ENCODE results near the gene CDYL2. TPM values are rescaled to one million over a fixed set of nuclear protein-coding genes. Genes with fewer than 3 reads are reported as not detected.

The CDYL2 gene
- 2.5 and 15.1 TPM in 2 replicates for total RNA-seq (2014; rRNA removed; shearing (Covaris generic))

GRCh38 chr16:80804526-80805383, at the start of gene CDYL2:
TSS of gene CDYL2 (minus strand) at chr16:80804598. CDS start at chr16:80804173, 425 bp downstream.
- H3K27me3 ChIP-seq (replicated peaks) = peaks cover 27% of the 10 kb centered on the region; the same call in 1 of the 2 replicates
- no peak within 1 kb of the TSS for H3K27ac ChIP-seq
- no peaks in the 10 kb centered on the region for H3K9me3 ChIP-seq (replicated peaks)
- no peaks in the 10 kb centered on the region for H3K36me3 ChIP-seq
- H3K4me1 ChIP-seq (replicated peaks) = peaks cover 7% of the 10 kb centered on the region; the same call in 1 of the 2 replicates
- no peak for DNase-seq (ENCODE audit: low read depth in 1 of 2, low spot score in 2 of 2)
- peak within 1 kb of the TSS; percentile 56 for H3K4me3 ChIP-seq

- no peak for DNase-seq (ENCODE audit: low read depth in 1 of 2, low spot score in 2 of 2)
These were observed 48.0 kb upstream of the CDYL2 start for GRCh38 chr16:80852261-80852872.

GRCh38 chr16:80851831-80852230, 47.4 kb upstream of the CDYL2 start:
- Histone ChIP-seq H3K4me1 (replicated peaks) (no peaks in the 10 kb centered on the region), H3K27ac (no peak overlapping the region), H3K4me3 (no peak overlapping the region), H3K9me3 (replicated peaks) (no peaks in the 10 kb centered on the region), H3K27me3 (replicated peaks) (no peaks in the 10 kb centered on the region), H3K36me3 (no peaks in the 10 kb centered on the region)
- no peak for DNase-seq (ENCODE audit: low read depth in 1 of 2, low spot score in 2 of 2)

More at GRCh38 chr16:80852261-80852872, 48.0 kb upstream of the CDYL2 start:
- no peaks in the 10 kb centered on the region for H3K36me3 ChIP-seq
- H3K4me1 ChIP-seq (replicated peaks) = no peaks in the 10 kb centered on the region
- no peak overlapping the region for H3K4me3 ChIP-seq
- no peaks in the 10 kb centered on the region for H3K27me3 ChIP-seq (replicated peaks)
- H3K9me3 ChIP-seq (replicated peaks) = no peaks in the 10 kb centered on the region
- H3K27ac ChIP-seq = no peak overlapping the region

- H3K9me3 ChIP-seq (replicated peaks) = no peaks in the 10 kb centered on the region
- H3K27ac ChIP-seq = no peak overlapping the region
- no peak for DNase-seq (ENCODE audit: low read depth in 1 of 2, low spot score in 2 of 2)
- H3K4me3 ChIP-seq = no peak overlapping the region
- H3K36me3 ChIP-seq = no peaks in the 10 kb centered on the region
- no peaks in the 10 kb centered on the region for H3K4me1 ChIP-seq (replicated peaks)
- no peaks in the 10 kb centered on the region for H3K27me3 ChIP-seq (replicated peaks)
These were observed 46.4 kb upstream of the CDYL2 start for GRCh38 chr16:80850757-80851156.

- H3K4me3 ChIP-seq = no peak overlapping the region
- no peaks in the 10 kb centered on the region for H3K36me3 ChIP-seq
- no peak for DNase-seq (ENCODE audit: low read depth in 1 of 2, low spot score in 2 of 2)
- H3K9me3 ChIP-seq (replicated peaks) = no peaks in the 10 kb centered on the region
- no peaks in the 10 kb centered on the region for H3K4me1 ChIP-seq (replicated peaks)
- H3K27me3 ChIP-seq (replicated peaks) = no peaks in the 10 kb centered on the region
- H3K27ac ChIP-seq = no peak overlapping the region
These were observed 44.5 kb upstream of the CDYL2 start for GRCh38 chr16:80848862-80849261.

- no peaks in the 10 kb centered on the region for H3K9me3 ChIP-seq (replicated peaks)
- H3K27me3 ChIP-seq (replicated peaks) = no peaks in the 10 kb centered on the region
- H3K4me1 ChIP-seq (replicated peaks) = no peaks in the 10 kb centered on the region
- no peak overlapping the region for H3K4me3 ChIP-seq
- H3K27ac ChIP-seq = no peak overlapping the region
- H3K36me3 ChIP-seq = no peaks in the 10 kb centered on the region
- DNase-seq (ENCODE audit: low read depth in 1 of 2, low spot score in 2 of 2) = no peak
These were observed 42.3 kb upstream of the CDYL2 start for GRCh38 chr16:80846680-80847079.

- H3K27me3 ChIP-seq (replicated peaks) = no peaks in the 10 kb centered on the region
- no peak overlapping the region for H3K4me3 ChIP-seq
- H3K9me3 ChIP-seq (replicated peaks) = no peaks in the 10 kb centered on the region
- no peaks in the 10 kb centered on the region for H3K36me3 ChIP-seq
- H3K27ac ChIP-seq = no peak overlapping the region
- H3K4me1 ChIP-seq (replicated peaks) = no peaks in the 10 kb centered on the region
- no peak for DNase-seq (ENCODE audit: low read depth in 1 of 2, low spot score in 2 of 2)
These were observed 41.9 kb upstream of the CDYL2 start for GRCh38 chr16:80846275-80846674.

- no peak for DNase-seq (ENCODE audit: low read depth in 1 of 2, low spot score in 2 of 2)
- no peaks in the 10 kb centered on the region for H3K4me1 ChIP-seq (replicated peaks)
- H3K27ac ChIP-seq = no peak overlapping the region
- H3K27me3 ChIP-seq (replicated peaks) = no peaks in the 10 kb centered on the region
- H3K4me3 ChIP-seq = no peak overlapping the region
- H3K9me3 ChIP-seq (replicated peaks) = no peaks in the 10 kb centered on the region
- no peaks in the 10 kb centered on the region for H3K36me3 ChIP-seq
These were observed 40.0 kb upstream of the CDYL2 start for GRCh38 chr16:80844395-80844794.

- Histone ChIP-seq H3K27me3 (replicated peaks) (no peaks in the 10 kb centered on the region), H3K9me3 (replicated peaks) (no peaks in the 10 kb centered on the region), H3K36me3 (no peaks in the 10 kb centered on the region), H3K4me1 (replicated peaks) (no peaks in the 10 kb centered on the region), H3K4me3 (no peak overlapping the region), H3K27ac (no peak overlapping the region)
- DNase-seq (ENCODE audit: low read depth in 1 of 2, low spot score in 2 of 2) = no peak
These were observed 36.8 kb upstream of the CDYL2 start for GRCh38 chr16:80841231-80841630.

GRCh38 chr16:80837533-80838147, 33.2 kb upstream of the CDYL2 start:
- H3K36me3 ChIP-seq = no peaks in the 10 kb centered on the region
- H3K9me3 ChIP-seq (replicated peaks) = no peaks in the 10 kb centered on the region
- H3K4me3 ChIP-seq = no peak overlapping the region
- H3K4me1 ChIP-seq (replicated peaks) = no peaks in the 10 kb centered on the region
- no peak overlapping the region for H3K27ac ChIP-seq
- no peak for DNase-seq (ENCODE audit: low read depth in 1 of 2, low spot score in 2 of 2)
- no peaks in the 10 kb centered on the region for H3K27me3 ChIP-seq (replicated peaks)

GRCh38 chr16:80836846-80837245, 32.4 kb upstream of the CDYL2 start:
- no peak overlapping the region for H3K27ac ChIP-seq
- H3K4me3 ChIP-seq = no peak overlapping the region
- no peaks in the 10 kb centered on the region for H3K27me3 ChIP-seq (replicated peaks)
- H3K9me3 ChIP-seq (replicated peaks) = no peaks in the 10 kb centered on the region
- no peaks in the 10 kb centered on the region for H3K36me3 ChIP-seq
- no peaks in the 10 kb centered on the region for H3K4me1 ChIP-seq (replicated peaks)
- no peak for DNase-seq (ENCODE audit: low read depth in 1 of 2, low spot score in 2 of 2)

- Histone ChIP-seq H3K9me3 (replicated peaks) (no peaks in the 10 kb centered on the region), H3K4me3 (no peak overlapping the region), H3K36me3 (no peaks in the 10 kb centered on the region), H3K27ac (no peak overlapping the region), H3K27me3 (replicated peaks) (no peaks in the 10 kb centered on the region), H3K4me1 (replicated peaks) (no peaks in the 10 kb centered on the region)
- DNase-seq (ENCODE audit: low read depth in 1 of 2, low spot score in 2 of 2) = no peak
These were observed 31.8 kb upstream of the CDYL2 start for GRCh38 chr16:80836202-80836601.

GRCh38 chr16:80831039-80831438, 26.6 kb upstream of the CDYL2 start:
- H3K27me3 ChIP-seq (replicated peaks) = no peaks in the 10 kb centered on the region; the same call in 1 of the 2 replicates
- no peaks in the 10 kb centered on the region for H3K9me3 ChIP-seq (replicated peaks)

GRCh38 chr16:80828495-80828894, 24.1 kb upstream of the CDYL2 start:
- no peak for DNase-seq (ENCODE audit: low read depth in 1 of 2, low spot score in 2 of 2)
- H3K27ac ChIP-seq = no peak overlapping the region
- H3K4me1 ChIP-seq (replicated peaks) = no peaks in the 10 kb centered on the region
- H3K4me3 ChIP-seq = no peak overlapping the region
- no peaks in the 10 kb centered on the region; the same call in 1 of the 2 replicates for H3K27me3 ChIP-seq (replicated peaks)
- no peaks in the 10 kb centered on the region for H3K36me3 ChIP-seq
- H3K9me3 ChIP-seq (replicated peaks) = no peaks in the 10 kb centered on the region

More at GRCh38 chr16:80831039-80831438, 26.6 kb upstream of the CDYL2 start:
- H3K36me3 ChIP-seq = no peaks in the 10 kb centered on the region
- DNase-seq (ENCODE audit: low read depth in 1 of 2, low spot score in 2 of 2) = no peak
- no peak overlapping the region for H3K4me3 ChIP-seq
- H3K27ac ChIP-seq = no peak overlapping the region
- no peaks in the 10 kb centered on the region for H3K4me1 ChIP-seq (replicated peaks)

Measured in SJSA1 (cell line).